Ishikawa (cell line): ENCODE data around the gene SUCNR1.

Experiments used
- CEBPB ChIP-seq: IDR thresholded peaks from 2 replicates; pipeline ENCODE4 v1.6.1; 2012
- CREB1 ChIP-seq: IDR thresholded peaks from 2 replicates; pipeline ENCODE4 v1.6.1; 2012; ENCODE audit warnings: low read depth
- EP300 ChIP-seq: IDR thresholded peaks from 2 replicates; pipeline ENCODE4 v1.6.1; 2012; ENCODE audit warnings: borderline replicate concordance
- MAX ChIP-seq: IDR thresholded peaks from 2 replicates; pipeline ENCODE4 v1.6.1; 2012
- RAD21 ChIP-seq: IDR thresholded peaks from 2 replicates; pipeline ENCODE4 v1.6.1; 2012; ENCODE audit warnings: low read depth
- REST ChIP-seq: IDR thresholded peaks from 2 replicates; pipeline ENCODE4 v1.6.1; 2012; ENCODE audit warnings: low read depth, mild to moderate bottlenecking
- TAF1 ChIP-seq: IDR thresholded peaks from 2 replicates; pipeline ENCODE4 v1.6.1; 2012; ENCODE audit warnings: low read depth, mild to moderate bottlenecking
- TCF12 ChIP-seq: IDR thresholded peaks from 2 replicates; pipeline ENCODE4 v1.6.1; 2012; ENCODE audit warnings: low read depth
- TEAD4 ChIP-seq: IDR thresholded peaks from 2 replicates; pipeline ENCODE4 v1.6.1; 2012
- USF1 ChIP-seq: IDR thresholded peaks from 2 replicates; pipeline ENCODE4 v1.6.1; 2012
- ZBTB7A ChIP-seq: IDR thresholded peaks from 2 replicates; pipeline ENCODE4 v1.6.1; 2012; ENCODE audit warnings: low read depth

GRCh38 chr3:151911462-151911861 is 38.0 kb downstream of the SUCNR1 start:
- TF ChIP-seq MAX = no peak
- no peak for TF ChIP-seq EP300
- no peak for TF ChIP-seq CEBPB
- no peak for TF ChIP-seq REST
- no peak for TF ChIP-seq TAF1
- no peak for TF ChIP-seq RAD21
- TF ChIP-seq TEAD4 = no peak
- no peak for TF ChIP-seq USF1
- no peak for TF ChIP-seq CREB1
- no peak for TF ChIP-seq ZBTB7A
- no peak for TF ChIP-seq TCF12
